ENCODE results near the gene SELENON.
A peak's percentile ranks its signal among the peaks of the same experiment; 100 is the strongest.

The SELENON gene

DNA sequence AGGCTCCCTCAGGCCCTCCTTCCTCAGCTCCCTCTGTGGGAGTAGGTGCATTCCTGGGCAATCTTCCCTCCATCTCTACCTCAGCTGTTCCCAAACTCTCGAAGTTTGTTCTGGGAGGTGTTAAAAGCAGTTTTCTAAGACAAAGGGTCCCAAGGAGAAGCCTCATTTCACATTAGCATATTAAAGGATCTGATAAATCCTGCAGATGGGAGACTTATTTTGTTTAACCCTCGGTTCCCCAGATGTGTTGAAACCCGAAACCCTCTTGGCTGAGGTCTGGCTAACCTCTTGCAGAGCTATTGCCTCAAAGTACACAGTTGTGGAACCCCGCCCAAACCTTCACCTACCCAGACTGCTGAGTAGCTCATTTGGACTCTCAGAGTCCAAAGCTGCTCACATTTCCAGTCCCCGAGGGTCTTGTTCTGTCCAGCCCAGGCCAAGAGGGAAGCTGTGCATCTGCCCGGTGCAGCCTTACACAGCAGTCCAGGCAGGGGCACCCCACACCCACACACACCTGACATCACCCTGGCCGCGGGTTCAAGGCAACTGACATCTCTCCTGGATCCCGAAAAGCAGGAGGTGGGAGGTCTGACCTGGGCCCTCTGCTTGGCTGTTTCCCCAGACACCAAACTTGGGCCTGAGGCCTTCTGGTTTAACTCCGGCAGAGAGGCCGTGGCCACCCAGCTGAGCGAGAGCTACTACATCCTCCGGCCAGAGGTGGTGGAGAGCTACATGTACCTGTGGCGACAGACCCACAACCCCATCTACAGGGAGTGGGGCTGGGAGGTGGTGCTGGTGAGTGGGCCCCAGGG lies 19.5 kb upstream of the SELENON start:
- Mint-ChIP-seq H3K4me1 (peaks cover 30% of the 10 kb centered on the region), H3K27me3 (no peaks in the 10 kb centered on the region), H3K27ac (no peak overlapping the region), H3K9me3 (no peaks in the 10 kb centered on the region), H3K4me3 (no peak overlapping the region), H3K36me3 (peaks cover 9% of the 10 kb centered on the region)

DNA sequence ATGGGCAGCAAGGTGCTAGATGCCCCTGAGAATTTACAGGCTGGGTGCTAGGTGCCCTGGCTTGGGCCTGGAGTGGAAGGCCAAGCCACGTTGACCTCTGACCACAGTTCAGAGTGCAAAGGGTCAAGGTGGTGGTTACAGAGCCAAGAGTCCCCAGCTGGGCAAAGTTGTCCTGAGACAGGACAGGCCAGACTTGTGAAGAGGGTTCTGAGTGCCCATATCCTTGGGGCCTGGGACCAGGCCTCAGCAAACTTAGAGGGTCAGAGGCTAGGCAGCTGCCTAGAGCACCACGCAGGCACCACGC lies 18.9 kb upstream of the SELENON start:
- no peaks in the 10 kb centered on the region for H3K9me3 Mint-ChIP-seq
- peaks cover 24% of the 10 kb centered on the region for H3K4me1 Mint-ChIP-seq
- H3K4me3 Mint-ChIP-seq = no peak overlapping the region
- no peak overlapping the region for H3K27ac Mint-ChIP-seq
- H3K27me3 Mint-ChIP-seq = no peaks in the 10 kb centered on the region
- peaks cover 8% of the 10 kb centered on the region for H3K36me3 Mint-ChIP-seq

GRCh38 chr1:25782608-25783201 lies 17.3 kb upstream of the SELENON start:
- Mint-ChIP-seq H3K4me3 (no peak overlapping the region), H3K27ac (peak overlapping the region; percentile 76), H3K4me1 (peaks cover 8% of the 10 kb centered on the region), H3K27me3 (no peaks in the 10 kb centered on the region), H3K9me3 (no peaks in the 10 kb centered on the region), H3K36me3 (peaks cover 8% of the 10 kb centered on the region)

DNA sequence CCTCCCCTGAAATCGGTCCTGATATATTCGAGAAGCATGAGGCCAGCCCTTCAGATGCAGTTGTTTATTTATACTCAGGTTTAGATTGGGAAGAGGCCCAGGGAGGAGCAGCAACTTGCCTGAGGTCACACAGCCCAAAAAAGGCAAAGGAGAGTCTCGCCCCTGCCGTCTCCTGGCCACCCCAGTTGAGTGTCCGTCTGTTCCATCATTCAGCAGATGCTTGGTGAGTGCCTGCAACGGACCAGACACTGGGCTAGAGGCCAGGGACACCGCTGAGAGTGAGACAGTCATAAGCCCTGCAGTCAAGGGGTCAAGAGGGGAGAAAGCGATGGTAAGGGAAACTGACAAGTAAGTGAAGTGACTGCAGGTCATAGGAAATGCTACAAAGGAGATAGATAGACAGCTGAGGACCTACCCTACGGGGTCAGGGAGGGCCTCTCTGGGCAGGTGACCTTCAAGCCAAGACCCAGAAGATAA lies 15.4 kb upstream of the SELENON start:
- peak overlapping the region; percentile 60 for H3K27ac Mint-ChIP-seq

GRCh38 chr1:25785333-25786067 lies 14.5 kb upstream of the SELENON start:
- Mint-ChIP-seq H3K4me3 (no peak overlapping the region), H3K27ac (no peak overlapping the region), H3K27me3 (no peaks in the 10 kb centered on the region), H3K4me1 (no peaks in the 10 kb centered on the region), H3K9me3 (no peaks in the 10 kb centered on the region), H3K36me3 (peaks cover 14% of the 10 kb centered on the region)

More for the DNA sequence above, 15.4 kb upstream of the SELENON start:
- no peak overlapping the region for H3K4me3 Mint-ChIP-seq
- no peaks in the 10 kb centered on the region for H3K9me3 Mint-ChIP-seq
- no peaks in the 10 kb centered on the region for H3K27me3 Mint-ChIP-seq
- peaks cover 10% of the 10 kb centered on the region for H3K36me3 Mint-ChIP-seq
- H3K4me1 Mint-ChIP-seq = peaks cover 2% of the 10 kb centered on the region

DNA sequence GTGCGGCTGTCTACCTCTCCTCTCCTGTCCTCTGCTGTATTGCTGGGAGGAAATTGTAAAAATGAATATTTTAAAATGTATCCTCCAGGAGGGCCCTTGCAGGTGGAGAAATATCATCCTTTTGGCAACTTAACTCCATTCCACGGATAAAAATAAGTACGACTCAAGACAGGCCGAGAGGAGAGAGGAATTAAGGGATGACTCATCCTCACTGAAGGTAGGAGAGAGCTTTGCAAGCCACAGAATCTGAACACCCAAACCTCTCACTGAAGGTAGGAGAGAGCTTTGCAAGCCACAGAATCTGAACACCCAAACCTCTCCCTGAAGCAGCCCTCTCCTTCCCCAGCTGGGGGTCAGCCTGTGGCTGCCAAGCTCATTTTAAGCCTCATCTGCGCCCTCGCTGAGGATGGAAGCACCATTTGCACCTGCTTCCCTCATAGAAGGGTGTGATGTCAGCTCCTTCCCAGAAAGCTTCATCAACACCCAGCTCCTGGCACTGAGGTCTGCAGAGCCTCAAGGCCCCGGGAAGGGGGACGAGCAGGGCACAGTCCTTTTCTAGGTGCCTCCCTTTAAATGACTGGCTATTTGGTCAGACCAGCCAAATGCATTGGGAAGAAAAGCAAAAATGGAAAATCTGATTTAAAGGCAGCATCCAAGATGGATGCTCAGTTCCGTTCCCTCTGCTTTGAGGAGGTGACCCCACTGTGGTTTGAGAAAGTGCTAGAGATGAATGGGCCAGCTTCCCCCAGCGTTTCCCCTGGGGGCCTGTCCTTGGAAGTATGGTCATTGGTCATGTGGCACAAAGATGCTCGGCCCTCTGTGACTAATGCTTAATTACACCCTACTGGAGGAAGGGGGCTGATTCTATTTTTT lies 12.9 kb upstream of the SELENON start:
- Mint-ChIP-seq H3K4me1 (no peaks in the 10 kb centered on the region), H3K36me3 (peaks cover 14% of the 10 kb centered on the region), H3K4me3 (no peak overlapping the region), H3K27ac (peak overlapping the region; percentile 74), H3K9me3 (no peaks in the 10 kb centered on the region), H3K27me3 (no peaks in the 10 kb centered on the region)

- H3K4me1 Mint-ChIP-seq = peaks cover 2% of the 10 kb centered on the region
- H3K27me3 Mint-ChIP-seq = no peaks in the 10 kb centered on the region
- no peak overlapping the region for H3K27ac Mint-ChIP-seq
- peaks cover 13% of the 10 kb centered on the region for H3K36me3 Mint-ChIP-seq
- H3K9me3 Mint-ChIP-seq = no peaks in the 10 kb centered on the region
- no peak overlapping the region for H3K4me3 Mint-ChIP-seq
Observed at GRCh38 chr1:25787760-25788166, 12.2 kb upstream of the SELENON start.

DNA sequence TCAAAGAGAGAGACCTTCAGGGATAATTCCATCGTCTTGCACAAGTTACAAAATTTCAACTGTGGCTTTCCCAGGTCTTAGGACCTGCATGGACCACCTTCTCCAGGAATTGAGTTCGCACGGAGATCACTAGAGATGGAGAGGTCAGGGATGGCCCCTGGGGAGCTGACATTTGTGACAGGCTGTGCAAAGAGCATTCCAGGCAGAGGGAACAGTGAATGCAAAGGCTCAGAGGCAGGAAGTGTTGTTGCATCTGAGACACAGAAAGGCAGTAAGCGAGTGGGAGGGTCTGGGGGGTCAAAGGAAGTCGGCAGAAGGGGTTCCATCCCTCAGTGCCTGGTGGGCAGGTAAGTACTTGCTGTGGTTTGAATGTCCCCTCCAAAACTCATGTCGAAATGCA lies 9.5 kb upstream of the SELENON start:
- Mint-ChIP-seq H3K36me3 (peaks cover 8% of the 10 kb centered on the region), H3K4me3 (no peak overlapping the region), H3K9me3 (no peaks in the 10 kb centered on the region), H3K27ac (no peak overlapping the region), H3K4me1 (peaks cover 24% of the 10 kb centered on the region), H3K27me3 (no peaks in the 10 kb centered on the region)

GRCh38 chr1:25792115-25792514 lies 7.9 kb upstream of the SELENON start:
- peaks cover 8% of the 10 kb centered on the region for H3K36me3 Mint-ChIP-seq
- no peaks in the 10 kb centered on the region for H3K9me3 Mint-ChIP-seq
- peak overlapping the region; percentile 39 for H3K27ac Mint-ChIP-seq
- H3K4me3 Mint-ChIP-seq = no peak overlapping the region
- H3K4me1 Mint-ChIP-seq = peaks cover 40% of the 10 kb centered on the region
- H3K27me3 Mint-ChIP-seq = no peaks in the 10 kb centered on the region

GRCh38 chr1:25793585-25794170 lies 6.3 kb upstream of the SELENON start:
- no peak overlapping the region for H3K4me3 Mint-ChIP-seq
- peak overlapping the region; percentile 43 for H3K27ac Mint-ChIP-seq
- H3K9me3 Mint-ChIP-seq = no peaks in the 10 kb centered on the region
- H3K36me3 Mint-ChIP-seq = peaks cover 6% of the 10 kb centered on the region
- no peaks in the 10 kb centered on the region for H3K27me3 Mint-ChIP-seq
- H3K4me1 Mint-ChIP-seq = peaks cover 56% of the 10 kb centered on the region

GRCh38 chr1:25794325-25794724 lies 5.7 kb upstream of the SELENON start:
- Mint-ChIP-seq H3K36me3 (peaks cover 6% of the 10 kb centered on the region), H3K27ac (peak overlapping the region; percentile 56)

DNA sequence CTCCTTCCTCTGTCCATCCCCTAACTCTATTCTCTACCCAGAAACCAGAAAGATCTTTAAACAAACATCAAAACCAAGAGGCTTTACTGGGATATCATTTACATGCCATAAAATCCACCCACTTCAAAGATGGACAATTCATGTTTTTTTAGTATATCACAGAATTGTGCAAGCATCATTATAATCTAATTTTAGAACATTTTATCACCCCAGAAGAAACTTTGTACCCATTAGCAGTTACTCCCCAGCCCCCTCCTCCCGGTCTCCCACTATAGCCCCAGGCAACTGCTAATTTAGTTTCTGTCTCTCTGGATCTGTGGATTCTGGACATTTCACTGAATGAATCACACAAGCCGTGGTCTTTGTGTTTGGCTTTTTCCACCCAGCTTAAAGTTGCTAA lies 4.8 kb upstream of the SELENON start:
- H3K9me3 Mint-ChIP-seq = no peaks in the 10 kb centered on the region
- H3K27ac Mint-ChIP-seq = peak overlapping the region; percentile 81
- peaks cover 4% of the 10 kb centered on the region for H3K36me3 Mint-ChIP-seq
- no peak overlapping the region for H3K4me3 Mint-ChIP-seq
- no peaks in the 10 kb centered on the region for H3K27me3 Mint-ChIP-seq
- peaks cover 64% of the 10 kb centered on the region for H3K4me1 Mint-ChIP-seq

More at GRCh38 chr1:25794325-25794724, 5.7 kb upstream of the SELENON start:
- H3K4me1 Mint-ChIP-seq = peaks cover 59% of the 10 kb centered on the region
- no peaks in the 10 kb centered on the region for H3K9me3 Mint-ChIP-seq
- H3K27me3 Mint-ChIP-seq = no peaks in the 10 kb centered on the region
- H3K4me3 Mint-ChIP-seq = no peak overlapping the region

- Mint-ChIP-seq H3K36me3 (peaks cover 2% of the 10 kb centered on the region), H3K27ac (peak overlapping the region; percentile 93), H3K4me3 (peak overlapping the region; percentile 71), H3K4me1 (peaks cover 72% of the 10 kb centered on the region), H3K27me3 (no peaks in the 10 kb centered on the region), H3K9me3 (no peaks in the 10 kb centered on the region)
Observed at GRCh38 chr1:25795946-25796810, 3.8 kb upstream of the SELENON start.

GRCh38 chr1:25796811-25797458 lies 3.1 kb upstream of the SELENON start:
- Mint-ChIP-seq H3K9me3 (no peaks in the 10 kb centered on the region), H3K36me3 (peaks cover 2% of the 10 kb centered on the region), H3K4me3 (peak overlapping the region; percentile 71), H3K27me3 (no peaks in the 10 kb centered on the region), H3K4me1 (peaks cover 79% of the 10 kb centered on the region), H3K27ac (peak overlapping the region; percentile 93)
